Ovary (tissue), 9 donors: ENCODE data around the gene BRK1. TPM values are rescaled to one million over a fixed set of nuclear protein-coding genes. Genes with fewer than 3 reads are reported as not detected.

Experiments
- DNase-seq, 5 donors: peaks; one replicate each; pipeline ENCODE4 v3.0.0-alpha.2; 2019 to 2020
- H3K27ac ChIP-seq, 2 donors: fragments of 200-600 bp; one replicate each; pipeline versions ENCODE4 v1.5.1 to v1.8.0; 2019 to 2022
- H3K27me3 ChIP-seq: fragments of 200-600 bp; one replicate; pipeline ENCODE4 v1.8.0; 2022
- H3K36me3 ChIP-seq: fragments of 200-600 bp; sonication (generic); one replicate; pipeline ENCODE4 v1.5.1; 2019
- H3K4me1 ChIP-seq: one replicate; pipeline ENCODE4 v1.8.1; 2013; ENCODE audit warnings: mild to moderate bottlenecking, moderate library complexity; ENCODE audit not compliant: insufficient read depth
- H3K4me3 ChIP-seq: fragments of 200-600 bp; sonication (generic); one replicate; pipeline ENCODE4 v1.5.1; 2017
- H3K9me3 ChIP-seq, 2 donors: fragments of 200-600 bp in 1 of 2; sonication (generic) in 1 of 2; one replicate each; pipeline versions ENCODE4 v1.5.1 to v1.8.1; 2013 to 2019; ENCODE audit warnings: mild to moderate bottlenecking in 1 of 2, moderate library complexity in 1 of 2
- EP300 ChIP-seq: sonication (generic); formaldehyde crosslinking; IDR thresholded peaks from one replicate; pipeline ENCODE4 v1.6.1; 2017; ENCODE audit warnings: antibody characterized with exemption
- POLR2A ChIP-seq: fragments of 450-650 bp; IDR thresholded peaks from one replicate; pipeline ENCODE4 v1.6.1; 2017; ENCODE audit warnings: antibody characterized with exemption, mild to moderate bottlenecking, moderate library complexity
- WGBS, 3 donors: extraction: QIAGEN DNeasy Blood & Tissue Kit in 1 of 3; methylation state at CpG; one replicate each; pipeline versions ENCODE4 v1.1.5 to v1.1.7; 2013 to 2017; 5-methylcytosine and 5-hydroxymethylcytosine counted together
- intact Hi-C, 4 donors: fragments of 100-400 bp; cut with DNase I; formaldehyde crosslinking; loops; one replicate each; pipeline versions ENCODE4 v1.11.0 to v1.15.1; 2022 to 2023
- polyA plus RNA-seq, 2 donors: library from polyadenylated mRNA; stranded (reverse); fragments of 200-250 nt in 1 of 2; fragments of 350-450 nt in 1 of 2; fragmentation: Illumina TruSeq in 1 of 2; extraction: RNeasy Lipid Tissue Mini Kit (QIAGEN cat#74804) in 1 of 2; gene quantifications; one replicate each; pipeline ENCODE4 v1.2.3, GENCODE V29; 2013 to 2014
- total RNA-seq, 7 donors: library from RNA; depleted of rRNA in 2 of 7; stranded (reverse); fragments of >200 nt in 2 of 7; fragmentation: NEBNext Ultra II Directional in 3 of 7; extraction: Animal tissue kit (Norgen Biotek cat#: 25700) in 3 of 7; gene quantifications; one replicate each; pipeline versions ENCODE4 v1.1.0 to v1.2.4, GENCODE V29; 2016 to 2023
- TF ChIP-seq, protein P1 (sequence below), 3 donors: fragments of 450-650 bp in 2 of 3; fragments of 200-600 bp in 1 of 3; IDR thresholded peaks; one replicate each; pipeline versions ENCODE4 v1.5.1 to v1.8.0; 2016 to 2022; ENCODE audit warnings: antibody characterized with exemption in 3 of 3, mild to moderate bottlenecking in 1 of 3
- donor health status: DM: no; HTN: no; CAD: no; lungs with moderate emphysema.
- donor health status: DM: no; HTN: no; CAD: no.
- donor health status: Bipolar disorder and iron deficiency.
- donor health status: DM: yes; HTN: yes; CAD: no.
- donor health status: DM: no; HTN: no; CAD: no.
- donor health status: DM: yes; HTN: yes; CAD: no.

The BRK1 gene
- total and polyA plus RNA-seq, 9 donors: 69.7 to 292 (median 124) TPM

DNA sequence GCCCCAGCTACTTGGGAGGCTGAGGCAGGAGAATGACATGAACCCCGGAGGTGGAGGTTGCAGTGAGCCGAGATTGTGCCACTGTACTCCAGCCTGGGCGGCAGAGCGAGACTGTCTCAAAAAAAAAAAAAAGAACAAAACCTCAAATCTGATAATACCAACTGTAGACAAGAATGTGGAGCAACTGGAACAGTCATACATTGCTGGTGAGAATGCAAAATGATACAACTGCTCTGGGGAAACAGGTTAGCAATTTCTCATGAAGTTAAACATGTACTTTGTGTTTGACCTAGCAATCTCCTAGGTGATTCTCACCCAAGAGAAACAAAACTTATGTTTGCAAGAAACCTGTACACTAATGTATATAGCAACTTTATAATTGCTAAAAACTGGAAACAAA is 21.7 kb downstream of the BRK1 start:
- Histone ChIP-seq H3K27me3 (no peaks in the 10 kb centered on the region), H3K4me3 (no peak overlapping the region), H3K36me3 (no peaks in the 10 kb centered on the region), H3K4me1 (peaks cover 1% of the 10 kb centered on the region), H3K27ac (no peak overlapping the region), H3K9me3 (no peaks in the 10 kb centered on the region)
- intact Hi-C loops: no loop called here
- TF ChIP-seq, protein P1, sequence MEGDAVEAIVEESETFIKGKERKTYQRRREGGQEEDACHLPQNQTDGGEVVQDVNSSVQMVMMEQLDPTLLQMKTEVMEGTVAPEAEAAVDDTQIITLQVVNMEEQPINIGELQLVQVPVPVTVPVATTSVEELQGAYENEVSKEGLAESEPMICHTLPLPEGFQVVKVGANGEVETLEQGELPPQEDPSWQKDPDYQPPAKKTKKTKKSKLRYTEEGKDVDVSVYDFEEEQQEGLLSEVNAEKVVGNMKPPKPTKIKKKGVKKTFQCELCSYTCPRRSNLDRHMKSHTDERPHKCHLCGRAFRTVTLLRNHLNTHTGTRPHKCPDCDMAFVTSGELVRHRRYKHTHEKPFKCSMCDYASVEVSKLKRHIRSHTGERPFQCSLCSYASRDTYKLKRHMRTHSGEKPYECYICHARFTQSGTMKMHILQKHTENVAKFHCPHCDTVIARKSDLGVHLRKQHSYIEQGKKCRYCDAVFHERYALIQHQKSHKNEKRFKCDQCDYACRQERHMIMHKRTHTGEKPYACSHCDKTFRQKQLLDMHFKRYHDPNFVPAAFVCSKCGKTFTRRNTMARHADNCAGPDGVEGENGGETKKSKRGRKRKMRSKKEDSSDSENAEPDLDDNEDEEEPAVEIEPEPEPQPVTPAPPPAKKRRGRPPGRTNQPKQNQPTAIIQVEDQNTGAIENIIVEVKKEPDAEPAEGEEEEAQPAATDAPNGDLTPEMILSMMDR (IDR thresholded peaks at IDR 0.05): no peak
- TF ChIP-seq EP300 (no peak), POLR2A (no peak)
- WGBS, 3 donors: 81 to 93% (median 85%) methylated on average over 4 of the region's 4 CpGs
- no peak for DNase-seq

DNA sequence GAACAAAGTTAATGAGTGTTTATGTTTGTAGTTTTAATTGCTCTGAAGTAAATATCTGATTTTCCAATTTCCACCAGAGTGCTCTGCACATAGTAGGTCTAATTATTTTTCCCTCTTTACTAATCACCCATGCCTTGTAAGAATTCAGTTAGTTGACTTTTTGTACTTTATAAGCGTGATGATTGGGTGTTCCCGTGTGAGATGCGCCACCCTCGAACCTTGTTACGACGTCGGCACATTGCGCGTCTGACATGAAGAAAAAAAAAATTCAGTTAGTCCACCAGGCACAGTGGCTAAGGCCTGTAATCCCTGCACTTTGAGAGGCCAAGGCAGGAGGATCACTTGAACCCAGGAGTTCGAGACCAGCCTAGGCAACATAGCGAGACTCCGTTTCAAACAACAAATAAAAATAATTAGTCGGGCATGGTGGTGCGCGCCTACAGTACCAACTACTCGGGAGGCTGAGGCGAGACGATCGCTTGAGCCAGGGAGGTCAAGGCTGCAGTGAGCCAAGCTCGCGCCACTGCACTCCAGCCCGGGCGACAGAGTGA is 25.6 kb downstream of the BRK1 start:
- TF ChIP-seq POLR2A: no peak
- TF ChIP-seq EP300: no peak
- Histone ChIP-seq H3K36me3 (no peaks in the 10 kb centered on the region), H3K9me3 (no peaks in the 10 kb centered on the region), H3K27me3 (no peaks in the 10 kb centered on the region), H3K27ac (peak overlapping the region in 1 of 2 donors; percentile 92), H3K4me1 (peaks cover 12% of the 10 kb centered on the region), H3K4me3 (no peak overlapping the region)
- 64 to 75% (median 67%) methylated on average over 23 of the region's 23 CpGs for WGBS, 3 donors
- intact Hi-C loops: no loop called here
- DNase-seq: peak in 1 of 5 donors; percentile 22

DNA sequence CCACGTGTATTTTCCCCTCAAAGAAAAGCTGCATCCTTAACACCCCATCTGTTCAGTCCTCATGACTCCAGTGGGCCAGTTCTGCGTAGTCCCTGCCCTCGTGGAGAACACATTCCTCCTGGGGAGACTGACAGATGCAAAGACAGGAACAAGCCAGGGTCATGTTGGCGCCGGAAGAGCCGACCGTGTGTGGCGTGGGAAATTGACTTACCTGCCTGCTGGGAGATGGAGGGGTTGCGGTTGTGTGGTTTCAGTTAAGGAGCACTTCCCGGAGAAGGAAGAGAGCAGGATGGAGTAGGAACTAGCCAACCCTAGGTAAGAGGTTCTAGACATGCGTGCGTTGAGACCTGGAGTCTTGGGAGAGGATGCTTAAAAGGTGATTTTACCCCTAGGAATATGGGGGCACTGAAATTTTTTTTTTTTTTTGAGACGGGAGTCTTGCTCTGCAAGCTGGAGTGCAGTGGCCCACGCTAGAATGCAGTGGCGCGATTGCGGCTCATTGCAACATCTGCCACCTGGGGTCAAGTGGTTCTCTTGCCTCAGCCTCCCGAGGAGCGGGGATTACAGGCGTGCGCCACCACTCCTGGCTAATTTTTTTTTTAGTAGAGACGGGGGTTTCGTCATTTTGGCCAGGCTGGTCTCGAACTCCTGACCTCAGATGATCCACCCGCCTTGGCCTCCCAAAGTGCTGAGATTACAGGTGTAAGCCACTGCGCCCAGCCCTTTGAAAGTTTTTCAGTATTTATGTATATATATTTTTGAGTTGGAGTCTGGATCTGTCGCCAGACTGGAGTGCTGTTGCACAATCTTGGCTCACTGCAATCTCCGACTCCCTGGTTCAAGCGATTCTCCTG is 27.5 kb downstream of the BRK1 start:
- peaks cover 12% of the 10 kb centered on the region for H3K4me1 ChIP-seq
- DNase-seq: peak in 2 of 5 donors; percentile 24 to 41

DNA sequence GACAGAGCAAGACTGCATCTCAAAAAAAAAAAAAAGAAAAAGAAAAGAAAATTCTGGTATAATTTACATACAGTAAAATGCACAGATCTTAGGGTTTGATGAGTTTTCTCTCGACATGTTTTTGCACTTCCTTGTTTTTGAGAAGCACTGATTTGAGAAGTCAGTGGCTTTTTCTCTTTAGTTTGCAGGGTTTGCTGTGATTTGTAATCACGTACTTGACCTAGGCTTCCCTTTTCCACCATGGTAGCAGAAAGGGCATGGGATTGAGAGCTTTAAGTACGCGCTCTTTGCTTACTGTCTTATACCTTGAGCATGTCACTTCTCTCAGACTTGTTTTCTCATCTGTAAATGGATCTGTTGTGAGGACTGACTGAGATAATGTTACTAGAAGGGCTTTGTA is 30.2 kb downstream of the BRK1 start:
- intact Hi-C loops: no loop called here
- 83 to 88% (median 85%) methylated on average over 4 of the region's 4 CpGs for WGBS, 3 donors
- TF ChIP-seq EP300 (no peak), POLR2A (no peak)
- no peak overlapping the region for H3K4me3 ChIP-seq
- H3K27me3 ChIP-seq: no peaks in the 10 kb centered on the region
- DNase-seq: no peak
- peaks cover 12% of the 10 kb centered on the region for H3K4me1 ChIP-seq
- H3K36me3 ChIP-seq: no peaks in the 10 kb centered on the region
- no peak overlapping the region for H3K27ac ChIP-seq
- no peaks in the 10 kb centered on the region for H3K9me3 ChIP-seq

More for the DNA sequence above, 27.5 kb downstream of the BRK1 start:
- H3K27me3 ChIP-seq: no peaks in the 10 kb centered on the region
- peak overlapping the region; percentile 61 for H3K4me3 ChIP-seq
- no peaks in the 10 kb centered on the region for H3K36me3 ChIP-seq
- intact Hi-C loops: no loop called here
- no peak overlapping the region for H3K27ac ChIP-seq
- no peaks in the 10 kb centered on the region for H3K9me3 ChIP-seq
- WGBS, 3 donors: 62 to 75% (median 62%) methylated on average over 29 of the region's 29 CpGs
- no peak for TF ChIP-seq EP300
- TF ChIP-seq, protein P1 (IDR thresholded peaks at IDR 0.05): no peak
- no peak for TF ChIP-seq POLR2A

DNA sequence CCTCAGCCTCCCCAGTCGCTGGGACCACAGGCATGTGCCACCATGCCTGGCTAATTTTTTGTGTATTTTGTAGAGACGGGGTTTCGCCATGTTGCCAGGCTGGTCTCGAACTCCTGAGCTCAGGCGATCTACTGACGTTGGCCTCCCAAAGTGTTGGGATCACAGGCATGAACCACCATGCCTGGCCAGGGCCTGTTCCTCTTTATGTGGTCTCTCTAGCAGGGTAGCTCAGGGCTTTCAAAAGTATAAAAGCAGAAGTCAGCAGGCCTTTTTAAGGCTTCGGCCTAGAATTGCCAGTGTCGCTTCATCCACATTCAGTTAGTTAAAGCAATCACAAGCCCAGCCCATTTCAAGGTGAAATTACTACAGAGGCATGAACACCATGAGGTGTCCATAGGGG is 33.8 kb downstream of the BRK1 start:
- Histone ChIP-seq H3K9me3 (no peaks in the 10 kb centered on the region), H3K4me1 (peaks cover 2% of the 10 kb centered on the region), H3K27ac (no peak overlapping the region), H3K27me3 (no peaks in the 10 kb centered on the region), H3K36me3 (no peaks in the 10 kb centered on the region), H3K4me3 (no peak overlapping the region)
- TF ChIP-seq, protein P1 (IDR thresholded peaks at IDR 0.05): no peak
- no peak for TF ChIP-seq POLR2A
- TF ChIP-seq EP300: no peak
- intact Hi-C loops: no loop called here
- 91 to 96% (median 92%) methylated on average over 8 of the region's 8 CpGs for WGBS, 3 donors
- no peak for DNase-seq
